SKM-1 treated with dmso at 0.1 percent for 144 hours (cell line): ENCODE measurements around the gene PNRC1.
"Not testable (repeated sequence)": the region's sequence is repeated elsewhere in the genome, so short reads cannot be mapped to it uniquely, and the experiment has no call there.

Experiments
- DNase-seq: peaks from one replicate; lab custom pipeline; 2025; ENCODE audit not compliant: unreplicated experiment; lab: John Stamatoyannopoulos, UW

PNRC1 gene

DNA sequence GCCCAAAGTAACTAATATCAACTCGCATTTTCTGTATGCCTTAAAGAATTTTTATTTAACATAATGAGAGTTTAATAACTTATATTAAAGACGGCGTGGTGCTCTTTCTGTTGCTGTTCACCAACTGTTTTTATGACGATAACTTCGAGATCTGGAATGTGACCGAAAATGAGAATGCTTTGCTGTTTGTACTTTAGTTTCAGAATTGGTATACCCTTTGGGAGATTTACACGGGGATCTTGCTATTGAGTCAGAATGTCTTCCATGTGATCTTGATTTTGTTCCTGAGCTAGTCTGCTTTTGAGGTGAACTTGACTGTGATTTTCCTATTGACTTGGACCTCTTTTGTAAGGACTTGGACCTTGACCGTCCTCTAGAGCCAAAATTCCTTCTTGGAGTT is 17.9 kb downstream of the PNRC1 start:
- no peak for DNase-seq

DNA sequence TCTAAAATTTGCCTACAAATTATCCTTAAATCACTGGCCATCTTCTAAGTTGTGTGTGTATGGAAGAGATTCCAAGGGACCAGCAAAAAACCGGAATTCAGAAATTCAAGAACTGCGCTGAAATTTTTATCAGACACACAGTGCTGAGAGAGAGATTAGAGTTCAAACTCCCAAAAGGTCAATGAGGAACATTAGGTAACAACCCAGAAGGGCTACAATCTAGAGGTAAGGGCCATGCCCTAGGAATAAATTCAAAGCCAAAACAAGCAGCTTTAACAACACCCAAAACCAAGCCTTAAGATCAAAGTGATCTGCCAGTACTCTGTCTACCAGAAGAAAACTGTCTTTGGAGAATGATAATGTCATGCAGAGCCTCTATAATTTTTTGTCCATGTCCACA is 19.6 kb downstream of the PNRC1 start:
- no peak for DNase-seq

DNA sequence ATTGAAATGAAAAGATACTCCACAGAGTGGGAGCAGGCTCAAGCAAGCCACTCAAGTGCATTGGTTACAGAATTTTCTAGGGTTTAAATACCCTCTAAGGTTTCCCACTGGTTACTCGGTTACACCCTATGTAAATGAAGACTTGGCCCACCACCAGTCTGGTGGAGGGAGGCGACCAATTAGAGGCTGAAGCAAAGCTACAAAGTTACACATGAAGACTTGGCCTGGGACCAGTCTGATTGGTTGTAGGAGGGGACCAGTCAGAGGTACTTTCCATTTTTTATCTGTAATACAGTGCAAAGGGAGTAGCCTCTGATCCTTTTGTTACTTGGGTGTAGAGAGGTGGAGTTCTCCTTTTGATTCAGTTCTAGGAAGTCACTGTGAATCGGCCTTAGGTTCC is 29.7 kb downstream of the PNRC1 start:
- DNase-seq: no peak

DNA sequence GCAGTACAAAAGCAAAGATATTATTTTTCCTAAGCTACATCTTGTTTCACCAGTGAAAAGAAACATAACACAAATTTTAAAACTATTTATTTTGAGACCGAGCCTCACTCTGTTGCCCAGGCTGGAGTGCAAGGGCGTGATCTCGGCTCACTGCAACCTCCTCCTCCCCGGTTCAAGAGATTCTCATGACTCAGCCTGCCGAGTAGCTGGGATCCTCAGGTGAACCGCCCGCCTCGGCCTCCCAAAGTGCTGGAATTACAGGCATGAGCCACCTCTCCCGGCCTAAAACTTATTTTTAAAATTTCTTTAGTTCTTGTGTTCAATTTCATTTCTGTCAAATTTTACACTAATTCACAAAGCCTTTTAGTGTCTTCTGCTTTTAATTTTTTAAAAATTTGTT is 31.4 kb downstream of the PNRC1 start:
- no peak for DNase-seq

DNA sequence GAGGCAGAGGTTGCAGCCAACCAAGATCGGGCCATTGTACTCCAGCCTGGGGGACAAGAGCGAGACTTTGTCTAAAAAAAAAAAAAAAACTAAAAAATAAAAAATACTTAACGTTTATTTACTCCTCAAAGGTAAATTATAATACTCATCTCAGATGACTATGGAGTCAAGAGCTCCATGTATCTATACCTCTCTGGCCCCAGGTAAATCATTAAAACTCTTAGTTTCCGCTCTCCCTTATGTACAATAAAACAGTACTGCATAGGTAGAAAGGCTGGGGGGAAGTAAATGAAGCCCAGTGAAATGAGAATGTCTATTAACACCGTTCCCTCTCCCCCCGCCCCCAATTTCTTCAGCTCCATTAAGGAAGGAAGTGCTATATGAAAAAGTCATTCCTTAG is 36.2 kb downstream of the PNRC1 start:
- DNase-seq: no peak

DNA sequence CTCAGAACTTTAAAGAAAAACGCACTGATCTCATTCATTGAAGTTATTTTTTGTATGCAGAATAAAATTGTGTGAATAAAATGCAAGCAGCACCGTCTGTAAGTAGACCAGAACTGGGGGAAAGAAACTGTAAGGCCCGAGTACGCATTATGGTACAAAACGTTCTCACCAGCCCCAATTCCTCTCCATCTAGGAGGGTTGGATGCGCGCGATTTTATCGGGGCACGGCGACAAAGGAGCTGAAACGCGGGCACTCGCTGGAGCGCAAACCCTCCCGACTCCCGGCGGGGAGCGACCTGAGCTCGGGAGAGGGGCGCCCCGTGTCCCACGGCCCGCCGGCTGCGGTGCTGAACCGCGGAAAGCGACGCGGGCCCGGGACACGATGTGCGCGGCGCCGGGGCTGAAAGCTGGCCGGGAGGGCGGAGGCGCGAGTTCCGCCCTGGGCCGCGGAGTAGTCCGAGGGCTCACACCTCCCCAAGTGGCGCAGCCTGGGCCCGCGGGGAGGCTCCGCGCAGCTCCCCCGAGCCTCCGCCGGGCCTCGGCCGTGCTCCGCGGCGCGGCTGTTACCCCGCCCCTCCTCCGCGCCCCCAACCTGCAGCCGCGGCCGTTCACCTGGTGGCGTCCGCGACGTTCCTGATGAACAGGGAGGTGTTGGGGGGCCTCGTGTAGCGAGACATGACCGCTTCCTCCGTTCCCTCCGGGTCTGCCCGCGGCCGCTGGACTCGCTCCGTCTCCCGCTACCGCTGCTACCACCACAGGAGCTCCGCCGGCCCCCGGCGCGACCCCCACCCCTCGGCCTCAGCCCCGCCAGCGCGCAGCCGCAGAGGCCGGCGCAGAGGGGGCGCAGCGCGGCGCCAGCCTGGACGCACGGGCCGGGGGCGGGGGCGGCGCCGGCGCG is 36.9 kb downstream of the PNRC1 start, which contains the start of gene SRSF12:
Gene SRSF12 (minus strand): TSS at position 861 of the 898 bp plus-strand sequence. CDS start 184 bp downstream, at position 677.
- DNase-seq: no peak

DNA sequence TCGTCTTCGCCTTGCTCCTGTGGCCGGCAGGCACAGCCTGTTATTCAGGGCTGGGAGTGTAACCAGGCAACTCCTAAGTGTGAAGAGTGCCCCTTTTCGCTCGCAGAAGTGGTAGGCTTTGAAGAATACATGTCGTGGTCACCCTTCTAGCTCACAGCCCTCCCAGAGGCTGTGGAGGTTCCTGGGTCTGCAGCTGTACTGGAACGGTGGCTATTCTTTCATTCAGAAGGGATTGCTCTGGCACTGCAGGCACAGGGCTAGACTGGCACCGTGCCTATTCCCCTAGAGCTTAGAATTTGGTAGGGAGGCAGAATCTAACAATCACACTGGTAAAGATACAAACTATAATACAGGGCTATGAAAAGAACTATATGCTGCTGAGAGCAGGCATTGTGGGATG is 38.4 kb downstream of the PNRC1 start:
- peak; percentile 43 for DNase-seq

DNA sequence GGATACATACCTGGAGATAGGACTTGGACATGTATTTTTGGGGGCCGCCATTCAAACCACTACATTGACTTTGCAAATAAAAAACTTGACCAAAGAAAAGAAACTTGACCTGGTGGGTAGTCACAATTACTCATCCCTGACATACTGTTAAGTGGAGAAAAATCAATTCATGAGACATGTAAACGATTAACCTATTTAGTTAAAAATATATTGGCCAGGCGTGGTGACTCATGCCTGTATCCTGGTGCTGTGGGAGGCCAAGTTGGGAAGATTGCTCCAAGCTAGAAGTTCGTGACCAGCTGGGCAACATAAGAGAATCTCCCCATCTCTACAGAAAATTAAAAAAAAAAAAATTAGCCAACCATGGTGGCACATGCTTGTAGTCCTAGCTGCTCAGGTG is 39.8 kb downstream of the PNRC1 start:
- DNase-seq: no peak

DNA sequence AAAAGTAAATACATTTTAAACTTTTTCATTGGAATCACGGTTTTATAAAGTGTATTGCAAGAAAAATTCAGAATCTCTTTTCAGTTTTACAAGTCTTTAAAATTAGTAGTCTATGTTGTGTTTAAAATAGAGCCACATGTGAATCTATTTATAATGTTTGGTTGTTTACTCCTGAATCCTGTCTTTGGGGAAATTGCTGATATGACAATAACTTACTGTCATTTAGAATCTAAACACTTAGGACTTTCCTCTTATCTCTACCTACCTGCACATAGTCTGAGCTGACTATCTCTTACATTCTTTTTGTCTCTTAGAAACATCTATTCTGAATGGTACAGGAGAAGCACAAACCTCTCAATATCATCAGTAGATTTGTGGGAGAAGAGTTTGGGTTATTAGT is 41.4 kb downstream of the PNRC1 start:
- no peak for DNase-seq

DNA sequence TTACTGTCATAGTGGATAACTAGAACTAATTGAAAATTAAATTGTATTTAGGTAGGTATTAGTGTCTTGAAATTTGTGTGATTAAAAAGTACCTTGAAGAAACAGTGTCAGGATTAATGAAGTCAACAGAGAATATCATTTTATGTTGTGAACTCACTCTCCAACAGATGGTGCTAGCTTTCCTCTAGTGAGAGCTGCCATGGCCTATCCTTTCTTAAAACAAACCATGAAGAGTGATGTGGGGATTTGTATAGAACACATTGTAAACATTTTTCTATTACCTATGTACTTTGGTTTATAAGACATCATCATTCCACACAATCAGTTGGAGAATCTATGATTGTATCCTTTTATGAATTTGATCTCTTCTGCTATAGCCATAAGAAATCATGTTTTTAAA is 42.1 kb downstream of the PNRC1 start:
- DNase-seq: no peak

DNA sequence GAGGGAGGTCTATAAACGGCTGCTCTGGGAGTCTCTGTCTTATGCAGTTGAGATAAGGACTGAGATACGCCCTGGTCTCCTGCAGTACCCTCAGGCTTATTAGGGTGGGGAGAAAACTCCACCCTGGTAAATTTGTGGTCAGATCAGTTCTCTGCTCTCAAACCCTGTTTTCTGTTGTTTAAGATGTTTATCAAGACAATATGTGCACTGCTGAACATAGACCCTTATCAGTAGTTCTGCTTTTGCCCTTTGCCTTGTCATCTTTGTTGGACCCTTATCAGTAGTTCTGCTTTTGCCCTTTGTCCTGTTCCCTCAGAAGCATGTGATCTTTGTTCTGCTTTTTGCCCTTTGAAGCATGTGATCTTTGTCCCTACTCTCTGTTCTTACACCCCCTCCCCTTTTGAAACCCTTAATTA is 47.7 kb downstream of the PNRC1 start:
- not testable (repeated sequence) for DNase-seq

DNA sequence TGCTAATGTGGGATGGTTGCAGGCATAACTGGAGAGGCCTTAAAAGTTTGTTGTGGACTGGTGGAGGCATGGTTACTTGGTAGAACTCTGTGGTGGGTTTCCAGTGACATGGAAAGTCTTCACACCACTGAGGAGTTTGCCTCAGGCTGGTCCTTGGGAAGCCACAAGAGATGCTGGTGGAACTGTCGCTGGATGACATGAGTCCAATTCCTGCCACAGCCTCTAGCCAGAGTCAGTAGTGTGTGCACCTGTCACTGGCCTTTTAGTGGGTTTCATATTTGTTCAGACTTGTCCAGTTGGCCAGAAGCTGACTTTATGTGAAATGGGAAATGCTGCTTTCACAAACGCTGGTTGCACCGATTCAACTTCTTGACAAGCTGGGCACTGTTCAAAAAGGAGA is 51.0 kb downstream of the PNRC1 start:
- no peak for DNase-seq

DNA sequence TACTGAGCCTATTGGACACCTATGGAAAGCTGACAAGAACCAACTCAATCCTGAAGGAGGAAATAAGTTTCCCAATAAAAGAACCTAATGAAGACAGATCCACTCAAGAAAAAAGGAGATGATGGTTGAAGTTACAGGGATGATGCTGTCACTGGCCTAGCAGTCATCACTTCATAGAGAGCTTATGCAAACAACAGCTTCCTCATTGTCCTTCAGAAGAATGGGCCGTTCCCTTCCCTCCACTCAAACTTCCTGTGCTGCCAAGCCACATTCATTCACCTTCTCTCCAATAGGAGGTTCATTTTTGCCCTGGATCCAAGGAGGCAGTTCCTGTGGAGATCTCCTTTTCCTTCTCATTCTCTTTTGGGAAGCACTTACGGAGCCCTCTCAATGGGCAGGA is 51.5 kb downstream of the PNRC1 start:
- DNase-seq: peak; percentile 69

DNA sequence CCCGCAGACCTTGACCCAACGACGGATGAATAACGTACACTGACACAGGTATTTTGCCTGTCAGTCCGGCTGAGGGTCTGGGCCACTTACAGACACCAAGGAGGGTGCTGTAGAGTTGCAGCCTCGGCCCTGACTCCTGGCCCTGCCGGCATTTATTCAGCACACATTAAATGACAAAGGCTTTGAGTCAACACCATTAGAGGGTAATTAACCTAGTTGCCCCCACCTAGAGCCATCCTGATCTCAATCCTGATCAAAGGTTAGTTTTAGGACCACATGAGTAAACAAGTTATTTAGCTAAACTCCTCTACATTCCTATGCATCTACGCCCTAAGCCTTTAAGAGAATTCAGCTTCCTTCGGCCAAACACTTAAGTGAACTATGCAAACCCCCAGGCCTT is 53.4 kb downstream of the PNRC1 start:
- no peak for DNase-seq

DNA sequence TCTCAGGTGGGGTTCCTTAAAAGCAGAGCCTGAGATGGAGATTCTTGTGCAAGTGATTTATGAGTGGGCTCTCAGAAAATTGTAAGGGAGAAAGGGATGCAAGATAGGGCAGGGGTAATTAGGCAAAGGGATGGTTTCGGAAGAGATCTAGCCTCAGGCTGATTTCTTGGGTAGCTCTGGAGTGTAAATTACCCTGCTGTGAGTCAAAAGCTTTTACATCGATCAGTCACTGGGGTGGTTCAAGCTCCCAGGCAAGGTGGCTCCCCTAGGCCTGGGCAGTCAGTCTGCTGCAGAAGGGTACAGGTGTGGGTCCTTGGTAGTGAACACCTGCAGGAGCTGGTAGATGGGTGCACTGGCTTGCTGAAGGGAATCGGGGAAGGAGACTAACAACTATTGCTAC is 54.2 kb downstream of the PNRC1 start:
- no peak for DNase-seq
